Limb (tissue), 2 donors: Measurements from ENCODE around the gene USP15.
A peak's percentile ranks its signal among the peaks of the same experiment; 100 is the strongest.

Source experiments
- DNase-seq, 2 donors: peaks; one replicate each; pipeline ENCODE4 v3.0.0-alpha.2; 2016; ENCODE audit errors: extremely low spot score in 2 of 2

The USP15 gene

DNA sequence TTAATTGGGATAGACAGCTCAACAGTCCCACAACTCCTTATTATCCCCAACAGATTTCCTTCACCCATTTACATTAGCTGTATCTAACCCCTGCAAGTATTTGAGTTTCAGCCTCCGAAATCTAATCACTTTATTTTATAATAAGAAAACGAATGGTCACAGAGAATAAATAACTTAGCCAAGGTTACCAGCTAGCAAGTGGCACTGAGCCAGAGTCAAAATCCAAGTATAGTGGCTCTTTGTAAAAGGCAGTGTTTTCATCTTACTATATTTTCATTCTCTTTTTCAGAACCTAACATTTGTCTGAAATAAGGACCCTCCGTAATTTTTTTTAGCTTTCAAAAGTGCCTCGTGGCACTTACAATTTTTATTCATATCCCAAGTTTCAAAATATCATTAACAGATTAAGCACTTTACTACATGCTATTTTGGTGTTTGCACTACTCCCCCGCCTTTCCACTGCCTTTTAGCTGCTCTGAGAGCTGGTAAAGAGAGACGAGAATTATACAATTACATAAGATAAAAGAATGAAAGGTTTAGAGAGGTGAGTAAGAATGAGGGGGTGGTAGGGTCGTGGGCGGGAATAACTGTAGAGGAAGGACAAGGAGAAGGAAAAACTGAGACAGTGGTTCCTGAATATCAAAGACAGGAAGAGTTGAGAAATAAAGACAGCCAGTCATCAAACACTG, 3.7 kb upstream of the USP15 start:
- no peak for DNase-seq

DNA sequence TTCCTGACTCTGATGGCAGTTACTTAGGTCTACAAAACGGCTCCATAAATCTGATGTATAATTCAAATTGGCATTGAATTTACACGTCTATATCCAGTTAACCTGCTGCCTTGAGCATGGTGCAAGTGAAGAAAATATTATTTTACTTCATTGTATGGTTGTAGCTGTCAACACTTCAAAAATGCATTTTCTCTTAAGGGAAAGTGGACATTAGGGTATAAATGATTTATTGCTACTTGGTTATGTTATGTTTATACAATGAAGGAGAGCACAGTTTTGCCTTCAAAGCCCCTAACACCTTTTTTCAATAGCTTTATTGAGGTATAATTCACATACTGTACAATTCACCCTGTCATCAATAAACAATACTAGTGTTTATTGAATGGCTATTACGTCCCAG, 2.0 kb upstream of the USP15 start:
- no peak for DNase-seq

DNA sequence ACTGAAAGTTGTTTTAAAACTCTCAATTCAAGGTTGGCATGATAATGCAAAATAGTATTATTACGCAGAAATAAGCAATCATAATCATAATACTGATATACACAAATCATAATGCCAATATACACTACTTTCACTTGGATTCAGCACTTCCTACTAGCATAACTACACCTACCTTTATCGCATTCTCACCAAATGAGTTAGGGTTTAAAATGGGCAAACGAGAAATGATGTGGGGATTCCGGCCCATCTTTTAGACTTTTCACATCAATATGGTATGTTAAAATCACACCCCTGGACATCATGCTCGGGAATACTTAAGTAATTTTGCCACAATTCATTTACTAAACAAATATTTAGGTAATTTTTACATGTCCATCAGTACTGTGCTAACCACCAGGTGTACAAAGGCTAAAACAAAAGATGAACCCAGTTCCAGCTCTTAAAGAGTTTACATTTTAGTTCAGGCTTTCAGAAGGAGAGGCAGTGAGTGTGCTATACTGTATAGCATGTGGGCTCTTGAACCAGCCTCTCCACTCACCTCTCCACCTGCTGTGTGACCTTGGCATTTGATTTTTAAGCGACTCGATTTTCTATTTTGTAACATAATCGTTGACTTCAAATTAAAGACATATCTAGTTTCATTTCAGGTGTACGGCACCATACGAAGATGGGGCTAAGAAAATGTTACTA, 1.1 kb upstream of the USP15 start:
- peak in 1 of 2 donors; percentile 3 for DNase-seq

DNA sequence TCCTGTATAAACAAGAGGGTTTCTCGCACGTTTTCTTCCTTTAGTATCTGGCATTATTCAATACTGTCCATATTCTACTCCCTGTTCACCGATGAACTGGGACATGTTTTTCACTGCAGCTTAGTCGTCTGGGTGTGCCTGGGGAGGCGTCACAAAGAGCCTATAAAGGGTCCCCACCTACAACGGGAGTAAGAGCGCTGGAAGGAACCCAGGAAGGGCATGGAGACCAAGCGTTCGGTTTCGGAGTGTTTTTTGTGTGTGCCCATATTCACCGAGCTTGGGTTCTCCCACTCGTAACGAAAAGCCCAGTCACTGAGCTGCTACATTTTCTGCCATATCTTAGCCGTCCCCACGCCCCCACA, 592 bp upstream of the USP15 start:
- DNase-seq = no peak

DNA sequence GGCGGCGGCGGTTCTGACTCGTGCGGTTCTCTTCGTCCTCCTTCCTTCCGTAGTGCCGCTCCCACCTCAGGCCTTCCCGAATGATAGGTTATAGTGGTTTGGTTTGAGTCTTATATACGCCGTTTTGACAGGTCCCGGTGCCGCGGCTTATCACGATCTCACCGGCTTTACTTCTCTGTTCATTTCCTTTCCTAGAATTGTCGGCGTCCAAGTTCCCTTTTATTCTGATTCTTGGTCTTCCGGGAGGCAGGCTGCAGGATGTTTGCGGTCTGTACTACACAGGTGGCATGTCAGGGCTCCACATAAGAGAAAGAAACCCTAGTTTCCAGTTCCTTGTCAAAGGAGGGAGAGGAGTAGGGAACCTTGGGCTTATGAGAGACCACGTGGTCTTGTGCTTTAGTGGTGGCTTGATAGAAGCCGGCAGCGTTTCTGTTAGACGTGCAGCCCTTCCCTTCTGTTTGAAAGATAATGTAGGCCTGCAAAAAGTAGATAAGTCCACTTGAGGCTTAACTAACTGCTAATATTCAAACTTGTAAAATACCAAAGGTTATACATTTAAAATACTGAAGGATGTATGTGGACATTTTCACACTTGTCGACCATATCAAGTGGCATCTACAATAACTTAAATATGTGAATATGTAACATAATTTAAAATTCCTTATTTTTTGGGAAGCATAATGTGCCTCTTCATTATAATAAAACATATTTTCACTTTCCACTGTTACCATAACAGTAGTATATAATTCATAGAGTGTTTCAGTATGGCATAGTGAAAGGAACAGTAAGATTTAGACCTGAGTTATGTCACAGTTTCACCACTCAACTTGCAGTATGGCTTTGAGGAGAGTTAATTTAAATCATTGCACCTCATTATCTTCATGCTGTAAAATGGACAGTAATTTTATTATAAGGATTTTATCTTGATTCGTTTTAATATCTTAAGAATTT, 804 bp downstream of the USP15 start:
- DNase-seq = peak in 1 of 2 donors; percentile 45

DNA sequence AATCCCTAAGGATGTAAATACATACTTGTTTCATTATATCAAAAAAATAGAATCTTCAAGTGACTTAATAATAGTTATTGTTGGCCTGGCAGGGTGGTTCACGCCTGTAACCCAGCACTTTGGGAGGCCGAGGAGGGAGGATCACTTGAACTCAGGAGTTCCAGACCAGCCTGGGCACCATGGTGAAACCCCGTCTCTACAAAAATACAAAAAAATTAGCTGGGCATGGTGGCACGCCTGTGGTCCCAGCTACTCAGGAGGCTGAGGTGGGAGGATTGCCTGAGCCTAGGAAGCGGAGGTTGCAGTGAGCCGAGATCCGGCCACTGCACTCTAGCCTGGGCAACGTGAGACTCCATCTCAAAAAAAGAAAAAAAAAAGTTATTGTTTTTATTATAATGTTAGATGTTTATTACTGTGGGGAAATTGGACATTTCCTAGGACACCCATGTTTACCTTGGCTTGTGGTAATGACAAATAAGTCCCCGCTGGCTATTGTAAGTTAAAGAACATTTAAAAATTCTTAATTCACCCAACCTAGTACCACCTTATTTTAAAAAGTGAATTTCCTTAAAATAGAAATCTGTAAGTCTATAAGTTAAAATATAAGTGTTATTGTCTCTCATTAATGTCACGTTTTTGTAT, 1.8 kb downstream of the USP15 start:
- no peak for DNase-seq

DNA sequence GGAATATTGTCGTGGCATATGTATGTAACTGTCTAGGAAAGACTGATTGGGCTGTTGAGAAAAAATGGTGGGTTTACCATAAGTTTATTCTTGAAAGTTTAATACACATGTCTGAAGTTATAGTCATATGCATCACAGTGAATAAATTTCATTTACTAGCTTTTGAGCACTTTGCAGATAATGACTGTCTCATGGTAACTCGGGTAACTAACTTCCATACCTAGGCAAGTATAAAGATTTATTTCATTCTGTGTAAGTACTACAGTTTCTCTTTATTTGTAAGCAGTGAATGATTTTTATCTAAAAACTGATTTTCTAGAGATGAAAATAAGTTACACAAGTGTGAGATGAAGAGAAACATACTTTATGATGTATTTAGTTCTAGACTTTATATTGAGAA, 3.0 kb downstream of the USP15 start:
- DNase-seq = no peak

DNA sequence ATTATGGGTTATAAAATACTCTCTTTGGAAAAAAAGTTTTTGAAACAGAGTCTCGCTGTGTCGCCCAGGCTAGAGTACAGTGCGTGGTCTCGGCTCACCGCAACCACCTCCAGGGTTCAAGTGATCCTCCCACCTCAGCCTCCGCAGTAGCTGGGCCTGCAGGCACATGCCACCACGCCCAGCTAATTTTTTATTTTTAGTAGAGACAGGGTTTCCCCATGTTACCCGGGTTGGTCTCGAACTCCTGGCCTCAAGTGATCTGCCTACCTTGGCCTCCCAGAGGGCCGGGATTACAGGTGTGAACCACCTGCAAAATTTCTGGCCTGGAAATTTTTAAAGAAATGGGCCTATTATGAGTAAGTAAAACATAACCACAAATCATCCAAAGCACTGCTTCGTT, 3.8 kb downstream of the USP15 start:
- no peak for DNase-seq

DNA sequence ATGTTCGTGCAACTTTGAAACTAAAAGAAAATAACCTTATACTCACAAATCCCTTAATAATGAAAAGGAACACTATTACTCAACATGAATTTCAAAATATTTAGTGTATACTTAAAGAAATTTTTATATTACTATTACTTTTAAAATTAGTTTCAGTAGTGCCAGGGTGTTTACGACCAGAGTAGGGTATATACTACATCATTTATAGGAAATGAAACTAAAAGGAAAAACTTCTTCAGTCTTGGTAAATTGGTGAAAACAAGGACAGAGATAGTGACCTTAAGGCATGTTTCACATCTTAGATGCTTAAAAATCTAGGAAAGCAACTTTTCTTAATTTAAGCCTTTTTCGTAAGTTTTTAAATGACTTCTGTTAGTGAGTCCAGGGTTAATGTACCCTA, 4.5 kb downstream of the USP15 start:
- no peak for DNase-seq

DNA sequence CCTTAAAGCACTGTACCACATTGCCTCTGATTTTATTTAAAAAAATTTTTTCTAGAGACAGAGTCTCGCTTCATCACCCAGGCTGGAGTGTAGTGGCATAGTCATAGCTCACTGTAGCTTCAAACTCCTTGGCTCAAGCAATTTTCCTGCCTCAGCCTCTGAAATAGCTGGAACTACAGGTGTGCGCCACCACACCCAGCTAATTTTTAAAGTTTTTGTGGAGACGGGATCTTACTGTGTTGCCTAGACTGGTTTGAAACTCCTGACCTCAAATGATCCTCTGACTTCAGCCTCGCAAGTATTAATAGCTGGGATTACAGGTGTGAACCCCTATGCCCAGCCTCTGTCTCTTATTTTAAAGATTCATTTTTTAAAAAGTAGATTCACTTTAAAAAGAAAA, 5.3 kb downstream of the USP15 start:
- no peak for DNase-seq

DNA sequence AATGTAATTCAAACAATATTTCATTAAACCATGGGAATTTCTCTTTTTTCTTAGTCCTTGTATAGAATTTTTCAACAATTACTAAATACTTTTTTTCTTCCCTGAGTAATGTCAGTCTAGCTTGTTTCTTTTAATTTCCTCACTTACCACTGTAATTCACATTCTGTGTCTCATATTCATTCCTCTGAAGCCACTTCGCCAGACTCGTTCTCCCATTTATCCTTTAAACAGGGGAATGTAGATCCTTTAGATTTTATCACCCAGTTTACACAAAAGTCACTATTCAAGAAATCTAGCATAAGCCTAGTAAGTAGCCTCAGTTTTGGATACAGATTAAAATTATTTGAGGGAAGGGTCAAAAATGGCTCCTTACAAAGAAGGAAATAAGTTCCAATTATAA, 6.8 kb downstream of the USP15 start:
- DNase-seq = no peak

DNA sequence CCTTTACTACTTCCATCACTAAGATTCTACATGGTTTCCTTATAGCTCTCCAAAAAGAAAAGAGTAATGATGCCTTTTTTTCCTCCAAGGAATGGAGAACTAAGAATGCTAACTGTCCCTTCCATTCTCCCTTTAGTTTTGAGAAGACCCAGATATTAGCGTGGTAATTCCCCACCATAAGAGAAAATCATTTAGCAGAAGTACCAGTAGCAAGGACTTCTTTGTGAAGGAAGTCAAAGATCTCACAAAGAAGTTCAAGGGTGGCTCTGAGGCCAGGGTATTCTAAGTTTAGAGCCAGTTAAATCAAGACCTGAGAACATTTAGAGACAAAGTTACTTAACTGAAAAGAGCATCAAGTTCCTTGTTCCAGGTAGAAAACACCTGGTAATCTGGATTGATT, 7.3 kb downstream of the USP15 start:
- no peak for DNase-seq

DNA sequence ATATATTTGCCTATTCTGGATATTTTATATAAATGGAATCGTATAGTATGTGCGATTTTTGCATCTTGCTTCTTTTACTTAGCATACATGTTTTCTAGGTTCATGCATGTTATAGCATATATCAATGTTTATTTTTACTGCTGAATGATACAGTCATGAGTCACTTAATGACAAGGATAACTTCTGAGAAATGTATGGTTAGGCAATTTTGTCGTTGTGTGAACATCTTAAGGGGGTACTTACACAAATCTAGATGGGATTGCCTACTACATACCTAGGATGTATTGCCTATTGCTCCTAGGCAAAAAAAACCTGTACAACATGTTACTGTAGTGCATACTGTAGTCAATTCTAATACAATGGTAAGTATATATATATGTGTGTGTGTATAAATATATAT, 8.8 kb downstream of the USP15 start:
- no peak for DNase-seq

DNA sequence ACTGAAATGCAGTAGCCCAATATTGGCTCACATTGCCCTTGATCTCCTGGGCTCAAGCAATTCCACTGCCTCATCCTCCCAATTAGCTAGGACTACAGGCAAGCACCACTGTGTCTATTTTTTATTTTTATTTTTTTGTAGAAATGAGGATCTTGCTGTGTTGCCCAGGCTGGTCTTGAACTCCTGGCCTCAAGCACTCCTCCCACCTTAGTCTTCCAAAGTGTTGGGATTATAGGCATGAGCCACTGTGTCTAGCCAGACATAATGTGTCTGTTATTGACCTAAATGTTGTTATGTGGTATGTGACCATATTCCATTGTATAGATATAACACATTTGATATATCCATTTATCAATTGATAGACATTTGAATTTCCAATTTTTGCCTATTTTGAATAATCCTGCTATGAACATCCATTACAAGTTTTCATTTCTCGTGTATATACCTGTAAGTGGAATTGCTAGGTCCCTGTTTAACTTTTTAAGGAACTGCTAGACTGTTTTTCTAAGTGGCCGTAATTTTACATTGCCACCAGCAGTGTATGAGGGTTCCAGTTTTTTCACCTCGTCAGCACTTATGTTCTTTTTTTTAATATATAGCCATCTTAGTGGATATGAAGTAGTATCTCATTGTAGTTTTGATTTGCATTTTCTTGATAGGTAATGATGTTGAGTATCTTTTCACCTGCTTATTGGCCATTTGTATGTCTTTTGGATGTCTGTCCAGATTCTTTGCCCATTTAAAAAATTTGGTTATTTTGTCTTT, 9.4 kb downstream of the USP15 start:
- no peak for DNase-seq

DNA sequence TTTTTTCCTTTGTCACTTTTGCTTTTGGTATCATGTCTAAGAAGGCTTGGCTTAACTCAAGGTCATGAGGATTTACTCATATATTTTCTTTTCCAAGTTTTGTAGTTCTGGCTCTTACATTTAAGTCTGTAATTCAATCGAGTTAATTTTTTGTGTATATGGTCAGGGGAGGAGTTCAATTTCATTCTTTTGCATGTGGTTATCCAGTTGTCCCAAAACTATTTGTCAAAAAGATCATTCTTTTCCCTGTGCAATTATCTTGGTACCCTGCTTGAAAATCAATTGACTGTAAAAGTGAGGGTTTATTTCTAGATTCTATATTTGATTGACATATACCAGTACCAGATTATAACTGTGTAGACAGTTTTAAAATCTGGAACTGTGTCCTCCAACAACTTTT, 10.2 kb downstream of the USP15 start:
- no peak for DNase-seq

DNA sequence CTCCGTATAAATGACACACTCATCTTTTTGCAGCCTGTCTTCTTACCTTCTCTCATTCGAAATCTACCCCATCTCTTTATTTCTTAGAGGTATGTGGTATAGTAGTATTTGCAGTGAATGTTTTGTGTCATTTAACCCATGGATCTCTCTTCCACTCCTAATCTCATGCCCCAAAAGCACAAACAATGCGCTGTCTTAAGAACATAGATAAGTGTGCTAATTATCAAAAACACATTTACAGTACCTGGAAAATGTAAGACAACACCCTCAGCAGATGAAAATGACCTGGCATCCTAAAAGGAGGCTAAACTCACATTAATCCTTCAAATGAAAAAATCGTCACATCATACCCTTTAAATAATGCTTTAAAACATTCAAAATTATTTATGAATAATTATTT, 10.7 kb downstream of the USP15 start:
- no peak for DNase-seq

DNA sequence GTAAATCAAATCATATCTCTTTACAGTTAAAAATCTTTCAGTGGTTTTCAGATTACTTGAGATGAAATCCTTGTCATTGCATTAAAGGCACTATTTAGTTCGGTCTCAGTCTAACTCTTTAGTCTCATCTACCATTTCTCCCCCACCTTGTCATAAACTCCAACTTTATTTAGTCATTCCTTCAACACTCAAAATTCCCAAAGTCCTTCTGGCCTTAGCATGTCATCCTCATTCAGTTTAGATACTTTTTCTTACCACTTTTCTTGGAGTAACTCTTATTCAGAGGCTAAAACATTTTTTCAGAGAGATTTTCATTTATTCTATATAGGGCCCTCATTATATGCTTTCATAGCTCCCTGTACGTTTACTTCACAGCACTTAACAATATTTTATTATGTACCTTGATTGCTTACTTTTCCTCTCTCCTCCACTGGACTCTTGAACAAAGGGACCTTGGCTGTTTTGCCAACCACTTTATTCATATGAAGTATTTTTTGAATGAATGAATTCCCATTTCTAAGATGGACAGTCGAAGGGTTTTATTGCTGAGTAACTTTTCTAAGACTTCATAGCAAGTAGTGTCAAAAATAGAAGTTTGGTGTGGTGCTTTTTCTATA, 12.8 kb downstream of the USP15 start:
- DNase-seq = no peak

DNA sequence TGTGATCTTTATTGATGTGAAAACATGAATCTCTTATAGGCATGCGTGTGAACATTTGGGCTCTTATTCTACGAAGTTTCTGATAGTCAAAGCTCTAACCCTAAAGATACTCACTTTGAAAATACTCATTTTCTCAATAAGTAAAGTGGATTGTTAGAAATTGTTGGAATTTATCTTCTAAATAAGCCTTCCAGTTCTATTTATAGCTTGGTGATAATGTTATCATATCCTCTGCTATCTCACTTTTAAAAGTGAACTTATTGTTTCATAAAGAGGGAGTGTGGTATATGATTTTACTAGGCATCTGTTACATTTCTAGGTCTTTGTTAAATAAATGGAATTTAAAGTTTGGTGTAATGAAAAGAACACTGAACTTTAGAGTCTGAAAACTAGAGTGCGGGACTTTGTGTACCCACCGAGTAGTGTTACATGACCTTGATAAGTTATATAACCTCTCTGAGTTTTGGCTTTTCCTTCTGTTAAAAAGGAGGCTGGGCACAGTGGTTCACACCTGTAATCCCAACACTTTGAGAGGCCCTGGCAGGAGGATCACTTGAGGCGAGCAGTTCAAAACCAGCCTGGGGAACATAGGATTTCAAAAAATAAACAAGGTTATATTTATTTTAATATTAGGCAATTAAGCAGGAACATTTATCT, 13.6 kb downstream of the USP15 start:
- DNase-seq = no peak

DNA sequence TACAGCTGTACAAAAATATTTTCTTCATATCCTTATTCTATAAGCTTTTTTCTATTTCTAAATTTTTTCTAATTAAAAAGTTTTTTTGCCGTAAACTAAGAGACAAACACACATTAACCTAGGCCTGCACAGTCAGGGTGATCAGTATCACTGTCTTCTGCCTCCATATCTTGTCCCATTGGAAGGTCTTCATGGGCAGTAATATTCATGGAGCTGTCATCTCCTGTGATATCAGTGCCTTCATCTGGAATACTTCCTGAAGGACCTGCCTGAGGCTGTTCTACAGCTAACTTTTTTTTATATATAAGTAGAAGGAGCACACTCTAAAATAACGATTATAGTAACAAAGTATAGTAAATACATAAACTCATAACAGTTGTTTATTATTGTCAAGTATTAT, 17.8 kb downstream of the USP15 start:
- no peak for DNase-seq

DNA sequence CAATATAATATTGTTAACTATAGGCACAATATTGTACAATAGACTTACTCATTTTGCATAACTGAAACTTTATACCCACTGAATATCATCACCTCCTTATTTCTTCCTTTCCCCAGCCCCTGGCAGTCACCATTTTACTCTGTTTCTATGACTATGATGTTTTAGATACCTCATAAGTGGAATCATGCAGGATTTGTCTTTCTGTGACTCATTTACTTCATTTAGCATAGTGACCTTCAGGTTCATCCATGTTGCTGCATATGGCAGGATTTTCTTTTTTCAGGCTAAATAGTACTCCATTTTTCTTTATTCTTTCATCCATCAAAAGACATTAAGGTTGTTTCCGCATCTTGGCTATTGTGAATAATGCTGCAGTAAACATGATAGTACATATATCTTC, 18.9 kb downstream of the USP15 start:
- no peak for DNase-seq
